HepG2 (cell line): Measurements from ENCODE around the gene UBFD1. TPM values are rescaled to one million over a fixed set of nuclear protein-coding genes. Genes with fewer than 3 reads are reported as not detected.

Source experiments
- AGO1 ChIP-seq: fragments of 200-400 bp; formaldehyde crosslinking; IDR thresholded peaks from 2 replicates; pipeline ENCODE4 v1.6.1; 2017; ENCODE audit warnings: mild to moderate bottlenecking, low read depth, low read length, moderate library complexity; ENCODE audit not compliant: poor library complexity, severe bottlenecking
- CAMTA2 ChIP-seq: sonication (generic); formaldehyde crosslinking; IDR thresholded peaks from 2 replicates; pipeline ENCODE4 v1.4.0; 2020; ENCODE audit warnings: mild to moderate bottlenecking, missing genetic modification reagents, borderline replicate concordance
- CHD4 ChIP-seq: fragments of 200-600 bp; sonication (generic); IDR thresholded peaks from 2 replicates; pipeline ENCODE4 v1.7.0; 2017; ENCODE audit warnings: mild to moderate bottlenecking, low read length, borderline replicate concordance
- EP300 ChIP-seq, 3 experiments: sonication (generic) in 1 of 3; formaldehyde crosslinking in 1 of 3; IDR thresholded peaks; 2 replicates each; pipeline versions ENCODE4 v1.5.1 to v1.6.1; 2011 to 2020; ENCODE audit warnings: low read depth in 2 of 3, low read length in 2 of 3, borderline replicate concordance in 1 of 3, improper control_type of control experiment in 1 of 3, mild to moderate bottlenecking in 1 of 3, missing genetic modification reagents in 1 of 3, moderate library complexity in 1 of 3
- JDP2 ChIP-seq: sonication (generic); formaldehyde crosslinking; IDR thresholded peaks from 2 replicates; pipeline ENCODE4 v1.8.1; 2022; ENCODE audit warnings: missing genetic modification reagents, borderline replicate concordance
- NFE2 ChIP-seq: sonication (generic); formaldehyde crosslinking; IDR thresholded peaks from 2 replicates; pipeline ENCODE4 v1.4.0; 2020; ENCODE audit warnings: missing genetic modification reagents
- POLR2A ChIP-seq, 2 experiments: IDR thresholded peaks; 2 replicates each; pipeline ENCODE4 v1.6.1; 2011; ENCODE audit warnings: low read depth in 2 of 2, low read length in 2 of 2, mild to moderate bottlenecking in 1 of 2, moderate library complexity in 1 of 2; ENCODE audit not compliant: insufficient read depth in 1 of 2
- SMC3 ChIP-seq: IDR thresholded peaks from 2 replicates; pipeline ENCODE4 v1.6.1; 2011; ENCODE audit warnings: low read length, improper control_type of control experiment
- SRSF4 ChIP-seq: fragments of 200-400 bp; formaldehyde crosslinking; IDR thresholded peaks from one replicate; pipeline ENCODE4 v1.6.1; 2018; ENCODE audit warnings: mild to moderate bottlenecking, low read depth, low read length, moderate library complexity; ENCODE audit not compliant: poor library complexity, severe bottlenecking
- STAT5B ChIP-seq: sonication (generic); formaldehyde crosslinking; IDR thresholded peaks from 2 replicates; pipeline ENCODE4 v1.4.0; 2020; ENCODE audit warnings: missing genetic modification reagents
- TRIM24 ChIP-seq: sonication (generic); formaldehyde crosslinking; IDR thresholded peaks from 2 replicates; pipeline ENCODE4 v1.8.0; 2022; ENCODE audit warnings: mild to moderate bottlenecking, missing genetic modification reagents
- ZFX ChIP-seq: sonication (generic); formaldehyde crosslinking; IDR thresholded peaks from 2 replicates; pipeline ENCODE4 v1.4.0; 2020; ENCODE audit warnings: mild to moderate bottlenecking, low read depth, missing genetic modification reagents, moderate library complexity
- ZMYM4 ChIP-seq: sonication (generic); formaldehyde crosslinking; IDR thresholded peaks from 2 replicates; pipeline ENCODE4 v1.8.1; 2023; ENCODE audit warnings: mild to moderate bottlenecking, missing genetic modification reagents
- ZNF776 ChIP-seq: sonication (generic); formaldehyde crosslinking; IDR thresholded peaks from 2 replicates; pipeline ENCODE4 v1.4.0; 2020; ENCODE audit warnings: mild to moderate bottlenecking, missing genetic modification reagents
- polyA plus RNA-seq, 8 experiments: library from polyadenylated mRNA; depleted of rRNA in 3 of 8; stranded (reverse) in 7 of 8; unstranded in 1 of 8; fragments of >200 nt; fragmentation: Illumina TruSeq in 4 of 8; extraction: Trizol in 4 of 8; gene quantifications; 2 replicates each; pipeline versions ENCODE4 v1.2.1 to v1.2.3, GENCODE V29; 2011 to 2016; ENCODE audit warnings: low read depth in 4 of 8, missing spikeins in 1 of 8, mixed read lengths in 1 of 8; ENCODE audit not compliant: insufficient read depth in 1 of 8
- total RNA-seq, 5 experiments: library from RNA; depleted of rRNA; stranded (reverse); fragments of >200 nt; fragmentation: Illumina TruSeq; extraction: Trizol; gene quantifications; 2 replicates each; pipeline ENCODE4 v1.2.3, GENCODE V29; 2016; ENCODE audit warnings: low read depth in 1 of 5
- TF ChIP-seq, protein P1 (sequence below): IDR thresholded peaks from 2 replicates; pipeline ENCODE4 v1.6.1; 2012; ENCODE audit warnings: low read depth, low read length, improper control_type of control experiment
- TF ChIP-seq, protein P2 (sequence below): sonication (generic); formaldehyde crosslinking; conservative IDR thresholded peaks from 2 replicates; pipeline ENCODE4 v1.4.0; 2020; ENCODE audit warnings: missing genetic modification reagents
- TF ChIP-seq, protein P3 (sequence below): sonication (generic); formaldehyde crosslinking; IDR thresholded peaks from 2 replicates; pipeline ENCODE4 v1.5.0; 2020; ENCODE audit warnings: missing genetic modification reagents
- TF ChIP-seq, protein P4 (sequence below): IDR thresholded peaks from 2 replicates; pipeline ENCODE4 v1.6.1; 2016
- TF ChIP-seq, protein P5 (sequence below): sonication (generic); formaldehyde crosslinking; IDR thresholded peaks from 2 replicates; pipeline ENCODE4 v1.8.0; 2022; ENCODE audit warnings: mild to moderate bottlenecking, missing genetic modification reagents, moderate library complexity
- TF ChIP-seq, protein P6 (sequence below): sonication (generic); formaldehyde crosslinking; IDR thresholded peaks from 2 replicates; pipeline ENCODE4 v1.9.0; 2021; ENCODE audit warnings: missing genetic modification reagents, borderline replicate concordance

The UBFD1 gene
- total and polyA plus RNA-seq, 2 of the 13 experiments (the other 11 are each of a cell fraction or from before 2014, with no cell fraction given), result 100 to 111 TPM

DNA sequence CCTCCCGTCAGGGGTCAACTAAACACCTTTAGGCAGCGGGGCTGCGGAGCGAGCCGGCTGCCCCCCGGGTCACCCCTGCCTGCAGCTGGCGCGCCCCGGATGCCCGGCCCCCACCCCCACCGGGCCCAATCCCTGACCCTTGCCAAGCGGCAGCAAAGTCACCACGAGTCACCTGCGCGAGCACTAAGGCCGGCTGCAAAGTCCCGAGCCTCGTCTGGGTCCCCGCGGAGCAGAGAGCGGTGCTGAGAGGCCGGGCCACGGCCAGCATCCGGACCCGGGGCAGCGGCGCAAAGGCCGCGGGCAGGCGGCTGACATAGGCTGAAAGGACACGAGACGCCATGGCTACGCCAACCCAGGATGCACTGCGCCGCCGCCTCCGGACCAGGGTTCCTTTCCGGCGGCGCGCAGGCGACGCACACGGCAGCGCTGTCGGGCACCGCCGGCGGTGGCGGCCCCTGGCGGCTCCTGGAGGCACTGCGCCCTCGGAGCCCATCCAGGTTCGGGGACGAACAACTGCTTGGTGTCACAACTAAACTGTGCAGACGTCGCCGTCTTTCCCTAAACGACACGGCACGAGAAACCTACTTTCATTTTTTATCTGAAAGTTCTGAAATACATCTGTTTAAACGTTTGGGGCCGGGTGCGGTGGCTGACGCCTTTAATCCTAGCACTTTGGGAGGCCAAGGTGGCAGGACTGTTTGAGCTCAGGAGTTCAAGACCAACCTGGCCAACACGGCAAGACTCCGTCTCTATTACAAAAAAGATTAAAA, 38.6 kb downstream of the UBFD1 start, which contains the start of gene NDUFAB1 (continued):
- TF ChIP-seq SRSF4 (no peak), NFE2 (CRISPR knock-in tag) (no peak), POLR2A (IDR thresholded peaks at IDR 0.05; ENCODE audit: insufficient read depth in 1 of 2, low read depth in 2 of 2, low read length in 2 of 2) (peak; percentile 93 to 97), CAMTA2 (CRISPR knock-in tag) (peak; percentile 93; the same call in 1 of the 2 replicates), CHD4 (no peak), JDP2 (CRISPR knock-in tag) (no peak), SMC3 (no peak), TRIM24 (CRISPR knock-in tag) (no peak), ZNF776 (CRISPR knock-in tag) (peak; percentile 95), EP300 (IDR thresholded peaks at IDR 0.05; ENCODE audit: low read depth in 2 of 2, low read length in 2 of 2) (peak in 1 of 2 experiments; percentile 58; a peak in 1 of 4 replicates), EP300 (CRISPR knock-in tag; IDR thresholded peaks at IDR 0.05; ENCODE audit: borderline replicate concordance) (peak; percentile 69; the same call in 1 of the 2 replicates), AGO1 (peak; percentile 49), ZMYM4 (CRISPR knock-in tag) (peak; percentile 100), ZFX (CRISPR knock-in tag) (peak; percentile 99), STAT5B (peak; percentile 94; the same call in 1 of the 2 replicates)
- TF ChIP-seq, protein P1, sequence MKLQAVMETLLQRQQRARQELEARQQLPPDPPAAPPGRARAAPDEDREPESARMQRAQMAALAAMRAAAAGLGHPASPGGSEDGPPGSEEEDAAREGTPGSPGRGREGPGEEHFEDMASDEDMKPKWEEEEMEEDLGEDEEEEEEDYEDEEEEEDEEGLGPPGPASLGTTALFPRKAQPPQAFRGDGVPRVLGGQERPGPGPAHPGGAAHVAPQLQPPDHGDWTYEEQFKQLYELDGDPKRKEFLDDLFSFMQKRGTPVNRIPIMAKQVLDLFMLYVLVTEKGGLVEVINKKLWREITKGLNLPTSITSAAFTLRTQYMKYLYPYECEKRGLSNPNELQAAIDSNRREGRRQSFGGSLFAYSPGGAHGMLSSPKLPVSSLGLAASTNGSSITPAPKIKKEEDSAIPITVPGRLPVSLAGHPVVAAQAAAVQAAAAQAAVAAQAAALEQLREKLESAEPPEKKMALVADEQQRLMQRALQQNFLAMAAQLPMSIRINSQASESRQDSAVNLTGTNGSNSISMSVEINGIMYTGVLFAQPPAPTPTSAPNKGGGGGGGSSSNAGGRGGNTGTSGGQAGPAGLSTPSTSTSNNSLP, result peak; percentile 13
- TF ChIP-seq, protein P2, sequence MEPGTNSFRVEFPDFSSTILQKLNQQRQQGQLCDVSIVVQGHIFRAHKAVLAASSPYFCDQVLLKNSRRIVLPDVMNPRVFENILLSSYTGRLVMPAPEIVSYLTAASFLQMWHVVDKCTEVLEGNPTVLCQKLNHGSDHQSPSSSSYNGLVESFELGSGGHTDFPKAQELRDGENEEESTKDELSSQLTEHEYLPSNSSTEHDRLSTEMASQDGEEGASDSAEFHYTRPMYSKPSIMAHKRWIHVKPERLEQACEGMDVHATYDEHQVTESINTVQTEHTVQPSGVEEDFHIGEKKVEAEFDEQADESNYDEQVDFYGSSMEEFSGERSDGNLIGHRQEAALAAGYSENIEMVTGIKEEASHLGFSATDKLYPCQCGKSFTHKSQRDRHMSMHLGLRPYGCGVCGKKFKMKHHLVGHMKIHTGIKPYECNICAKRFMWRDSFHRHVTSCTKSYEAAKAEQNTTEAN, result peak; percentile 86; the same call in 1 of the 2 replicates
- TF ChIP-seq, protein P3, sequence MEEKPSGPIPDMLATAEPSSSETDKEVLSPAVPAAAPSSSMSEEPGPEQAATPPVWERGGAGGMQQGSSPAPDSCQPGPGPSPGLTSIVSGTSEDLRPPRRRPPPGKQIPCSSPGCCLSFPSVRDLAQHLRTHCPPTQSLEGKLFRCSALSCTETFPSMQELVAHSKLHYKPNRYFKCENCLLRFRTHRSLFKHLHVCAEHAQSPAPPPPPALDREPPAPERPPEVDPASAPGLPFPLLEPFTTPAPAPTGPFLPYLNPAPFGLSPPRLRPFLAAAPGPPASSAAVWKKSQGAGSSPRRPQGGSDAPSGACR, result peak; percentile 99
- TF ChIP-seq, protein P4, sequence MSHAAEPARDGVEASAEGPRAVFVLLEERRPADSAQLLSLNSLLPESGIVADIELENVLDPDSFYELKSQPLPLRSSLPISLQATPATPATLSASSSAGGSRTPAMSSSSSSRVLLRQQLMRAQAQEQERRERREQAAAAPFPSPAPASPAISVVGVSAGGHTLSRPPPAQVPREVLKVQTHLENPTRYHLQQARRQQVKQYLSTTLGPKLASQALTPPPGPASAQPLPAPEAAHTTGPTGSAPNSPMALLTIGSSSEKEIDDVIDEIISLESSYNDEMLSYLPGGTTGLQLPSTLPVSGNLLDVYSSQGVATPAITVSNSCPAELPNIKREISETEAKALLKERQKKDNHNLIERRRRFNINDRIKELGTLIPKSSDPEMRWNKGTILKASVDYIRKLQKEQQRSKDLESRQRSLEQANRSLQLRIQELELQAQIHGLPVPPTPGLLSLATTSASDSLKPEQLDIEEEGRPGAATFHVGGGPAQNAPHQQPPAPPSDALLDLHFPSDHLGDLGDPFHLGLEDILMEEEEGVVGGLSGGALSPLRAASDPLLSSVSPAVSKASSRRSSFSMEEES (CRISPR knock-in tag), result peak; percentile 73
- TF ChIP-seq, protein P5, sequence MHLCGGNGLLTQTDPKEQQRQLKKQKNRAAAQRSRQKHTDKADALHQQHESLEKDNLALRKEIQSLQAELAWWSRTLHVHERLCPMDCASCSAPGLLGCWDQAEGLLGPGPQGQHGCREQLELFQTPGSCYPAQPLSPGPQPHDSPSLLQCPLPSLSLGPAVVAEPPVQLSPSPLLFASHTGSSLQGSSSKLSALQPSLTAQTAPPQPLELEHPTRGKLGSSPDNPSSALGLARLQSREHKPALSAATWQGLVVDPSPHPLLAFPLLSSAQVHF (CRISPR knock-in tag), result no peak
- TF ChIP-seq, protein P6, sequence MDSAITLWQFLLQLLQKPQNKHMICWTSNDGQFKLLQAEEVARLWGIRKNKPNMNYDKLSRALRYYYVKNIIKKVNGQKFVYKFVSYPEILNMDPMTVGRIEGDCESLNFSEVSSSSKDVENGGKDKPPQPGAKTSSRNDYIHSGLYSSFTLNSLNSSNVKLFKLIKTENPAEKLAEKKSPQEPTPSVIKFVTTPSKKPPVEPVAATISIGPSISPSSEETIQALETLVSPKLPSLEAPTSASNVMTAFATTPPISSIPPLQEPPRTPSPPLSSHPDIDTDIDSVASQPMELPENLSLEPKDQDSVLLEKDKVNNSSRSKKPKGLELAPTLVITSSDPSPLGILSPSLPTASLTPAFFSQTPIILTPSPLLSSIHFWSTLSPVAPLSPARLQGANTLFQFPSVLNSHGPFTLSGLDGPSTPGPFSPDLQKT (CRISPR knock-in tag), result peak; percentile 92; the same call in 1 of the 2 replicates
